ENCODE measurements around the gene PKD1L1.

DNA sequence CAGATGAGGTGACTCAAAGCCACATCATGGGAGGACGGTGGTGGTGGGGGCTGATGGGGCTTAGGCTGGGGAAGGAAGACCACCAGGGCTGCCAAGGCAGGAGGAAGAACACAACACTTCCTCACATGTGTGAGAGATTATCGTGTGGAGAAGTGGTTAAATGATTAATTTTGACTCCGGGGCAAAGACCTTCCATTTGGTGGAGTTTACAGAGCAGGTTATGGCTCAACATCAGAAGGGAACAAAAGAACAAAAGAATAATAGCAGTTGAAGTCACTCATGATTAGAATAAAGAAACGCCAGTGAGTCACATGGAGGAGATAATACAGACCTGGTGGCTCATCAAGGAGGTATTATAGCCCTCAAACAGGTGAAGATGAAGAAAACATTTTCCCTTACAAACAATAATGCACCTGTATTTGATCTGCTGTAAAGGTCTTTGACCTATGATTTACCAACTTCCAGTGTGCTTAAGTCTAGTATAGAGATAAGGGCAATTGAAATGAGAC, 170.1 kb downstream of the PKD1L1 start:
- TF ChIP-seq ZNF565 (CRISPR knock-in tag; conservative IDR thresholded peaks at IDR 0.05; ENCODE audit: low read depth): no peak
- TF ChIP-seq SNAI2 (CRISPR knock-in tag; IDR thresholded peaks at IDR 0.05): no peak
- TF ChIP-seq PATZ1 (CRISPR knock-in tag; IDR thresholded peaks at IDR 0.05; ENCODE audit: borderline replicate concordance): no peak
- TF ChIP-seq ARNTL (CRISPR knock-in tag; IDR thresholded peaks at IDR 0.05; ENCODE audit: borderline replicate concordance, low read depth): no peak
- TF ChIP-seq ZNF70 (CRISPR knock-in tag; IDR thresholded peaks at IDR 0.05): no peak
- TF ChIP-seq, protein P1, sequence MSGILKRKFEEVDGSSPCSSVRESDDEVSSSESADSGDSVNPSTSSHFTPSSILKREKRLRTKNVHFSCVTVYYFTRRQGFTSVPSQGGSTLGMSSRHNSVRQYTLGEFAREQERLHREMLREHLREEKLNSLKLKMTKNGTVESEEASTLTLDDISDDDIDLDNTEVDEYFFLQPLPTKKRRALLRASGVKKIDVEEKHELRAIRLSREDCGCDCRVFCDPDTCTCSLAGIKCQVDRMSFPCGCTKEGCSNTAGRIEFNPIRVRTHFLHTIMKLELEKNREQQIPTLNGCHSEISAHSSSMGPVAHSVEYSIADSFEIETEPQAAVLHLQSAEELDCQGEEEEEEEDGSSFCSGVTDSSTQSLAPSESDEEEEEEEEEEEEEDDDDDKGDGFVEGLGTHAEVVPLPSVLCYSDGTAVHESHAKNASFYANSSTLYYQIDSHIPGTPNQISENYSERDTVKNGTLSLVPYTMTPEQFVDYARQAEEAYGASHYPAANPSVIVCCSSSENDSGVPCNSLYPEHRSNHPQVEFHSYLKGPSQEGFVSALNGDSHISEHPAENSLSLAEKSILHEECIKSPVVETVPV (CRISPR knock-in tag; IDR thresholded peaks at IDR 0.05): no peak
- TF ChIP-seq ESRRG (CRISPR knock-in tag; IDR thresholded peaks at IDR 0.05): no peak
- no peak for TF ChIP-seq TSHZ2 (CRISPR knock-in tag; IDR thresholded peaks at IDR 0.05)
- TF ChIP-seq RARB (CRISPR knock-in tag; IDR thresholded peaks at IDR 0.05): no peak
- TF ChIP-seq PPARA (CRISPR knock-in tag; IDR thresholded peaks at IDR 0.05; ENCODE audit: borderline replicate concordance): no peak
- TF ChIP-seq CREB5 (CRISPR knock-in tag; IDR thresholded peaks at IDR 0.05; ENCODE audit: low read depth): no peak
- no peak for TF ChIP-seq CSDC2 (CRISPR knock-in tag; IDR thresholded peaks at IDR 0.05)
- no peak for TF ChIP-seq ZNF8 (CRISPR knock-in tag; IDR thresholded peaks at IDR 0.05)
